ENCODE measurements around the gene GANAB.

GANAB gene

DNA sequence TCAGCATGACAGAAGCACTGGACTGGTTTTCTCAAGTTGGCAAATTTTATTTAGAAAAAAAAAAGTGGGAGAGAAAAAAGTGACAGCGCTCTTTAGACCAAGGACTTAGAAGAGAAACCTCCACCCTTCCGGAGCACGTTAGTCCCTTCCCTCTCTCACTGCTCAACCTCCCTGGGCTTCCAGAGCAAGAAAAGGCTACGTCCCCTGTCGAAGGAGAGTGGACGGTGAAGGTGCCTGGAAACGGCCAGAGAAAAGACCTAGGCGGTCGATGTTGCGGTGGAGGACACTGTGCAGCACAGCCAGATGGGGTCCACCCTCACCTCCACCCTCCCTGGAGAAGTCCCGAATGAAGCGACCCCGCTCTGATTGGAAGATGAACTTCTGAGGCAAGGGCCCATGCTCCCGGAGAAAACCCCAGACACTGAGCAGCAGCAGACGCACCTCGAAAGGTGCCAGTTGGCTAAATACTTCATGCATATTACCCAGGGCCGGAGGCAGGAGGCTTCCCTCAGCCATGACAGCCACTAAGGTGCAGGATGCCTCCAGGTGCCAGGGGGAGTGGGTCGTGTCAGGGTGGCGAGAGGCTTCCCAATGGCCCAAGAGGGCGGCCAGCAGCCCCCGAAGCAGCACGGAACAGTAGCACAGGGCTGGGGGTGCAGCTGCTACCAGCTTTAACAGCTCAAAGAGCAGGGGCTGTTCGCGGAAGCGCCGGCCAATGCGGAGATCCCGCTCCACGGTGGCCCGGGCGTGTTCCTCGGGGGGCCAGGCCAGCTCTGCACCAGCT is 604 bp upstream of the GANAB start:
- no peak for DNase-seq (ENCODE audit: low spot score)
- in situ Hi-C loops (cut with MboI; ENCODE audit: low pct_unique_long_range_greater_than_20kb, low sequenced_read_pairs, unreplicated experiment), result no loop called here
- TF ChIP-seq, protein P1, sequence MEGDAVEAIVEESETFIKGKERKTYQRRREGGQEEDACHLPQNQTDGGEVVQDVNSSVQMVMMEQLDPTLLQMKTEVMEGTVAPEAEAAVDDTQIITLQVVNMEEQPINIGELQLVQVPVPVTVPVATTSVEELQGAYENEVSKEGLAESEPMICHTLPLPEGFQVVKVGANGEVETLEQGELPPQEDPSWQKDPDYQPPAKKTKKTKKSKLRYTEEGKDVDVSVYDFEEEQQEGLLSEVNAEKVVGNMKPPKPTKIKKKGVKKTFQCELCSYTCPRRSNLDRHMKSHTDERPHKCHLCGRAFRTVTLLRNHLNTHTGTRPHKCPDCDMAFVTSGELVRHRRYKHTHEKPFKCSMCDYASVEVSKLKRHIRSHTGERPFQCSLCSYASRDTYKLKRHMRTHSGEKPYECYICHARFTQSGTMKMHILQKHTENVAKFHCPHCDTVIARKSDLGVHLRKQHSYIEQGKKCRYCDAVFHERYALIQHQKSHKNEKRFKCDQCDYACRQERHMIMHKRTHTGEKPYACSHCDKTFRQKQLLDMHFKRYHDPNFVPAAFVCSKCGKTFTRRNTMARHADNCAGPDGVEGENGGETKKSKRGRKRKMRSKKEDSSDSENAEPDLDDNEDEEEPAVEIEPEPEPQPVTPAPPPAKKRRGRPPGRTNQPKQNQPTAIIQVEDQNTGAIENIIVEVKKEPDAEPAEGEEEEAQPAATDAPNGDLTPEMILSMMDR (IDR thresholded peaks at IDR 0.05; ENCODE audit: extremely low read depth, insufficient read depth, missing control alignments), result no peak

DNA sequence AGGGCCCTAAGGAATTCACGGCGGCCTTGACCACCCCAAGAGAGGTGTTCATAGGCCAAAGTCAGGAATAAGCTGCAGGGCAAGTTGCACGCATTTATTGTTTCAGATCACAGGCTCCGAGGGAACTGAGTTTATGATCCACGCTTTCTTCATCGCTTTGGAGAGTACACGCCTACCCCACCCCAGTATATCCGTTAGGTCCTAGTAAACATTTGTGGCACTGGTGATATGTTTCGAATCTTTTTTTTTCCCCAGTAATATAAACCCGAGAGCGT is 805 bp downstream of the GANAB start:
- DNase-seq (ENCODE audit: low spot score), result no peak
- TF ChIP-seq, protein P1 (IDR thresholded peaks at IDR 0.05; ENCODE audit: extremely low read depth, insufficient read depth, missing control alignments), result no peak
- in situ Hi-C loops (cut with MboI; ENCODE audit: low pct_unique_long_range_greater_than_20kb, low sequenced_read_pairs, unreplicated experiment), result no loop called here

DNA sequence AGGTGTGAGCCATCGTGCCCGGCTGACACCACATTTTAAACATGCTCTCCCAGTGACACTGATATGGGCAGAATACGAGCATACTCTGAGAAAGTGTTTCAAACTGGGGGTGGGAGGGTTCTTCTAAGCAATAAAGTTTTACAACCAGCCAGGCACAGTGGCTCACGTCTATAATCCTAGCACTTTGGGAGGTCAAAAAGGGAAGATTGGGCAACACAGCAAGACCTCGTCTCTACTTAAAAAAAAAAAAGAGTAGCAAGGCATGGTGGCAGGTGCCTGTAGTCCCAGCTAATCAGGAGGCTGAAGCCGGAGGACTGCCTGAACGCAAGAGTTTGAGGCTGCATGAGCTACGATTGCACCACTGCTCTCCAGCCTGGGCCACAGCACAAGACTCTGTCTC is 2.2 kb downstream of the GANAB start:
- in situ Hi-C loops (cut with MboI; ENCODE audit: low pct_unique_long_range_greater_than_20kb, low sequenced_read_pairs, unreplicated experiment), result no loop called here
- DNase-seq (ENCODE audit: low spot score), result no peak
- TF ChIP-seq, protein P1 (IDR thresholded peaks at IDR 0.05; ENCODE audit: extremely low read depth, insufficient read depth, missing control alignments), result no peak

DNA sequence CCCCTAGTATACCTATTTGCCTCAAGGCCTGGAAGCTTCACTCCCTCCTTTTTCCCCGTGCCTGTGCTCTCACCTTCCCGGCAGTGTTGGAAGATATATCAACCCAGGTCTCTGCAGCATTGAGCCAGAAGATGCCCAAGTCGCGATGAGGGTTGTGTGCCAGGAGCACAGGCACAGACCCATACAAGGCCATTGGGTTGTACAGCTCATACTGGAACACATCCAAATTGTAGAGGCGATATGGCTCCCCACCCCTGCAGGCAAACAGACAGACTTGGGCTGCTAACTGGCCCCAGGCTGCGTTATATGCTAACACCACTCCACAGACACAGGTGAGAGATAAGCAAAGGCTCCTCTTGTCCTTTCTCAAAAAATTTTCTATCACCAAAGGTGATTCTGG is 13.9 kb downstream of the GANAB start:
- DNase-seq (ENCODE audit: low spot score), result no peak
- in situ Hi-C loops (cut with MboI; ENCODE audit: low pct_unique_long_range_greater_than_20kb, low sequenced_read_pairs, unreplicated experiment), result no loop called here
- TF ChIP-seq, protein P1 (IDR thresholded peaks at IDR 0.05; ENCODE audit: extremely low read depth, insufficient read depth, missing control alignments), result no peak

DNA sequence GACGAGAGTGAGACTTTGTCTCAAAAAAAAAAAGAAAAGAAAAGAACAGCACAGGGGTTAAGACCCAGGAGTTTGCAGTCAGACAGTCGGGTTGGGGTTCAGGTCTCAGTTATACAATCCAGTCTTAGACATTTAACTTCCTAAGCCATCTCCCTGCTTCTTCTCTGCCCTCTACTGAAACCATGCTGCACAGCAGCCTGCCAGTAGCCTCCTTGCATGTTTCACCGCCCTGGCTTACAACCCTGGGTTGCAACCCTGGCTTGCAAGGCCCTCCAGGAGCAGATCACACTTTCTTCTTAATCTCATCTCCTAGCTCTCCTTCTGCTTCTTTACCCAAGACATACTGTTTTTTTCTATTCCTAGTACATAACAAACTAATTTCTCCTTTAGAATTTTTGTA is 18.7 kb downstream of the GANAB start:
- TF ChIP-seq, protein P1 (IDR thresholded peaks at IDR 0.05; ENCODE audit: extremely low read depth, insufficient read depth, missing control alignments), result no peak
- DNase-seq (ENCODE audit: low spot score), result no peak
- in situ Hi-C loops (cut with MboI; ENCODE audit: low pct_unique_long_range_greater_than_20kb, low sequenced_read_pairs, unreplicated experiment), result no loop called here

DNA sequence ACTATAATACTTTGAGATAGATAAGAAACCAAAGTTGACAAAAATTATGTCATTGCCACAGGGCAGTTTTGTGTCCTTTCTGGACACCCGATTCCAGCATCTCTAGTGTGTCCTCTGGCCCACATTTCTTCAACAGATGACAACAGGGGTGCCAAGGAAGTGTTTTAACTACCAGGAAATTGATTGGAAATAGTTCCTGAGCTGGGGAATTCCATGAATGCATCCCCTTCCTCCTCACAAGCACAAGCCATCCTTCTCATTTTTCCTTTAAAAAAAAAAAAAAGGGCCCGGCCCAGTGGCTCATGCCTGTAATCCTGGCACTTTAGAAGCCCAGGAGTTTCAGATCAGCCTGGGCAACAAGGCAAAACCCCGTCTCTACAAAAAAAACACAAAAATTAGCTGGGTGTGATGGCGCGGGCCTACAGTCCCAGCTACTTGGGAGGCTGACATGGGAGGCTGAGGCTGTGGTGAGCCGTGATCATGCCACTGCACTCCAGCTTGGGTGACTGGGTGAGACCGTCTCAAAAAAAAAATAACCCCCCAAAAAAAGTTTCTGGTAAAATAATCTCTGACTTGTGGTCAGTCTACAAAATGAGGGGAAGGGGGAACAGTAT is 23.8 kb downstream of the GANAB start:
- TF ChIP-seq, protein P1 (IDR thresholded peaks at IDR 0.05; ENCODE audit: extremely low read depth, insufficient read depth, missing control alignments), result no peak
- in situ Hi-C loops (cut with MboI; ENCODE audit: low pct_unique_long_range_greater_than_20kb, low sequenced_read_pairs, unreplicated experiment), result no loop called here
- DNase-seq (ENCODE audit: low spot score), result no peak
